DND-41 (cell line): ENCODE results near the gene CEP131.
"Not testable (repeated sequence)": the region's sequence is repeated elsewhere in the genome, so short reads cannot be mapped to it uniquely, and the experiment has no call there.

ENCODE experiments used
- EZH2 ChIP-seq: IDR thresholded peaks from 3 replicates; pipeline ENCODE4 v1.6.1; 2012; ENCODE audit warnings: borderline replicate concordance, low read depth, mild to moderate bottlenecking, moderate library complexity, low read length, inconsistent platforms; ENCODE audit not compliant: severe bottlenecking
- TF ChIP-seq, protein P1 (sequence below): IDR thresholded peaks from 2 replicates; pipeline ENCODE4 v1.5.1; 2012; ENCODE audit warnings: borderline replicate concordance, low read length, moderate library complexity, mild to moderate bottlenecking; ENCODE audit not compliant: poor library complexity, severe bottlenecking; ENCODE audit errors: extremely low read depth

GRCh38 chr17:81146208-81146607, 76.6 kb downstream of the CEP131 start:
- TF ChIP-seq, protein P1, sequence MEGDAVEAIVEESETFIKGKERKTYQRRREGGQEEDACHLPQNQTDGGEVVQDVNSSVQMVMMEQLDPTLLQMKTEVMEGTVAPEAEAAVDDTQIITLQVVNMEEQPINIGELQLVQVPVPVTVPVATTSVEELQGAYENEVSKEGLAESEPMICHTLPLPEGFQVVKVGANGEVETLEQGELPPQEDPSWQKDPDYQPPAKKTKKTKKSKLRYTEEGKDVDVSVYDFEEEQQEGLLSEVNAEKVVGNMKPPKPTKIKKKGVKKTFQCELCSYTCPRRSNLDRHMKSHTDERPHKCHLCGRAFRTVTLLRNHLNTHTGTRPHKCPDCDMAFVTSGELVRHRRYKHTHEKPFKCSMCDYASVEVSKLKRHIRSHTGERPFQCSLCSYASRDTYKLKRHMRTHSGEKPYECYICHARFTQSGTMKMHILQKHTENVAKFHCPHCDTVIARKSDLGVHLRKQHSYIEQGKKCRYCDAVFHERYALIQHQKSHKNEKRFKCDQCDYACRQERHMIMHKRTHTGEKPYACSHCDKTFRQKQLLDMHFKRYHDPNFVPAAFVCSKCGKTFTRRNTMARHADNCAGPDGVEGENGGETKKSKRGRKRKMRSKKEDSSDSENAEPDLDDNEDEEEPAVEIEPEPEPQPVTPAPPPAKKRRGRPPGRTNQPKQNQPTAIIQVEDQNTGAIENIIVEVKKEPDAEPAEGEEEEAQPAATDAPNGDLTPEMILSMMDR, result not testable (repeated sequence)
- not testable (repeated sequence) for TF ChIP-seq EZH2
